Caco-2 (cell line): ENCODE measurements around the gene SLC2A11. TPM values are rescaled to one million over a fixed set of nuclear protein-coding genes. Genes with fewer than 3 reads are reported as not detected.

Experiments used
- BruUV-seq: library from RNA; stranded (reverse); fragments of 400-500 nt; replicated peaks from 2 replicates; lab custom pipeline; 2021; lab: Mats Ljungman, UMichigan
- CTCF ChIA-PET: fragments of 300-600 bp; sonication (Branson Sonifier 250); formaldehyde crosslinking; loops from one replicate; lab custom pipeline; 2022; ENCODE audit warnings: antibody characterized with exemption; lab: Charles Lee
- POLR2A ChIA-PET: fragments of 300-600 bp; sonication (Branson Sonifier 250); formaldehyde crosslinking; loops from one replicate; lab custom pipeline; 2022; ENCODE audit warnings: antibody characterized with exemption; lab: Charles Lee
- DNase-seq, 2 experiments: peaks; one replicate each; pipeline versions ENCODE4 v3.0.0 to v3.0.0-alpha.2; 2020 to 2022
- H3K27me3 ChIP-seq: replicated peaks from 2 replicates; pipeline ENCODE4 v1.6.0; 2011; ENCODE audit warnings: low read length; ENCODE audit not compliant: control insufficient read depth, insufficient read depth
- H3K36me3 ChIP-seq: 2 replicates; pipeline ENCODE4 v1.5.1; 2011; ENCODE audit warnings: low read length; ENCODE audit not compliant: control insufficient read depth, insufficient read depth
- H3K4me1 ChIP-seq: fragments of 250-450 bp; sonication (Bioruptor Pico); 2 replicates; pipeline ENCODE4 v1.5.1; 2020; ENCODE audit warnings: mild to moderate bottlenecking
- H3K4me3 ChIP-seq: 2 replicates; pipeline ENCODE4 v1.5.1; 2011; ENCODE audit warnings: low read depth, mild to moderate bottlenecking, control low read depth, low read length
- H3K9me3 ChIP-seq: fragments of 250-450 bp; sonication (Bioruptor Pico); 2 replicates; pipeline ENCODE4 v1.5.1; 2020; ENCODE audit warnings: mild to moderate bottlenecking, moderate library complexity
- H3K27ac Mint-ChIP-seq: one replicate; pipeline ENCODE4 v1.8.0; 2022; ENCODE audit warnings: mixed read lengths; ENCODE audit not compliant: unreplicated experiment
- H3K27me3 Mint-ChIP-seq: one replicate; pipeline ENCODE4 v1.8.0; 2022; ENCODE audit warnings: mixed read lengths; ENCODE audit not compliant: insufficient read depth, unreplicated experiment
- H3K36me3 Mint-ChIP-seq: one replicate; pipeline ENCODE4 v1.8.0; 2022; ENCODE audit warnings: mild to moderate bottlenecking, mixed read lengths; ENCODE audit not compliant: insufficient read depth, unreplicated experiment
- H3K4me1 Mint-ChIP-seq: one replicate; pipeline ENCODE4 v1.8.0; 2022; ENCODE audit warnings: low read depth, mixed read lengths; ENCODE audit not compliant: unreplicated experiment
- H3K4me3 Mint-ChIP-seq: one replicate; pipeline ENCODE4 v1.8.0; 2022; ENCODE audit warnings: mild to moderate bottlenecking, moderate library complexity, mixed read lengths; ENCODE audit not compliant: unreplicated experiment
- H3K9me3 Mint-ChIP-seq: one replicate; pipeline ENCODE4 v1.8.0; 2022; ENCODE audit warnings: mixed read lengths; ENCODE audit not compliant: unreplicated experiment
- intact Hi-C: fragments of 100-400 bp; cut with micrococcal nuclease; formaldehyde crosslinking; loops from one replicate; pipeline ENCODE4 v1.10.0; 2022; ENCODE audit not compliant: unreplicated experiment
- total RNA-seq: library from RNA; stranded (reverse); gene quantifications from 2 replicates; pipeline ENCODE4 v1.2.3, GENCODE V29; 2022
- TF ChIP-seq, protein P1 (sequence below), 2 experiments: fragments of 200-600 bp in 1 of 2; IDR thresholded peaks; 1 replicate in 1 of 2; 2 replicates in 1 of 2; pipeline versions ENCODE4 v1.5.1 to v1.8.0; 2011 to 2022; ENCODE audit warnings: antibody characterized with exemption in 1 of 2, control low read depth in 1 of 2, inconsistent platforms in 1 of 2, low read depth in 1 of 2, low read length in 1 of 2, mild to moderate bottlenecking in 1 of 2, moderate library complexity in 1 of 2; ENCODE audit not compliant: insufficient read depth in 1 of 2, severe bottlenecking in 1 of 2, unreplicated experiment in 1 of 2

The SLC2A11 gene
- total RNA-seq, 1 experiment from 2014 or later, result 32.4 TPM

DNA sequence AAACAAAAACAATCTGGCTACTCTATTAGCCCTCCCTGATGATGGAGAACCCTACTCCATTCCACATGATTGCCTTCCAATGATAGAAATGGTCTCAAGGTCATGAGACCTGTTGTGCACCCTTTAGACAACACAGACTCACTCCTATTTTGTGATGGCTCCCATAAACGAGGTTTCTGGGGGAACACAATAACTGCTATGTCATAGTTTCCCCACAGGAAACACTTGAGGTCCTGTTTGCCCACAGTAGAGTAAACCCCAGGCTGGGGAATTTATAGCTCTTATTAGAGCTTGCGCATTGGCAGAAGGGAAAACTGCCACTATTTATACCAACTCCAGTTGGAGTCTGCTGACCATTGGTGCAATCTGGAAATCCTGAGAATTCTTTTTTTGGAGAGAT, 65.2 kb downstream of the SLC2A11 start:
- ChIA-PET POLR2A (no interaction called here), CTCF (no interaction called here)
- intact Hi-C loops, result no loop called here
- Histone ChIP-seq H3K4me1 (peaks cover 7% of the 10 kb centered on the region), H3K27me3 (no peaks in the 10 kb centered on the region), H3K9me3 (peaks cover 7% of the 10 kb centered on the region; the same call in 1 of the 2 replicates), H3K36me3 (no peaks in the 10 kb centered on the region), H3K4me3 (no peak overlapping the region)
- TF ChIP-seq, protein P1, sequence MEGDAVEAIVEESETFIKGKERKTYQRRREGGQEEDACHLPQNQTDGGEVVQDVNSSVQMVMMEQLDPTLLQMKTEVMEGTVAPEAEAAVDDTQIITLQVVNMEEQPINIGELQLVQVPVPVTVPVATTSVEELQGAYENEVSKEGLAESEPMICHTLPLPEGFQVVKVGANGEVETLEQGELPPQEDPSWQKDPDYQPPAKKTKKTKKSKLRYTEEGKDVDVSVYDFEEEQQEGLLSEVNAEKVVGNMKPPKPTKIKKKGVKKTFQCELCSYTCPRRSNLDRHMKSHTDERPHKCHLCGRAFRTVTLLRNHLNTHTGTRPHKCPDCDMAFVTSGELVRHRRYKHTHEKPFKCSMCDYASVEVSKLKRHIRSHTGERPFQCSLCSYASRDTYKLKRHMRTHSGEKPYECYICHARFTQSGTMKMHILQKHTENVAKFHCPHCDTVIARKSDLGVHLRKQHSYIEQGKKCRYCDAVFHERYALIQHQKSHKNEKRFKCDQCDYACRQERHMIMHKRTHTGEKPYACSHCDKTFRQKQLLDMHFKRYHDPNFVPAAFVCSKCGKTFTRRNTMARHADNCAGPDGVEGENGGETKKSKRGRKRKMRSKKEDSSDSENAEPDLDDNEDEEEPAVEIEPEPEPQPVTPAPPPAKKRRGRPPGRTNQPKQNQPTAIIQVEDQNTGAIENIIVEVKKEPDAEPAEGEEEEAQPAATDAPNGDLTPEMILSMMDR (IDR thresholded peaks at IDR 0.05; ENCODE audit: insufficient read depth in 1 of 2, low read depth in 1 of 2, low read length in 1 of 2, severe bottlenecking in 1 of 2, unreplicated experiment in 1 of 2), result no peak
- H3K4me1 Mint-ChIP-seq, result peaks cover 7% of the 10 kb centered on the region
- no peak overlapping the region for H3K4me3 Mint-ChIP-seq
- no peak overlapping the region for H3K27ac Mint-ChIP-seq
- BruUV-seq, result no TSS peak
- no peak for DNase-seq
- peaks cover 5% of the 10 kb centered on the region for H3K36me3 Mint-ChIP-seq
- no peaks in the 10 kb centered on the region for H3K27me3 Mint-ChIP-seq
- no peaks in the 10 kb centered on the region for H3K9me3 Mint-ChIP-seq

DNA sequence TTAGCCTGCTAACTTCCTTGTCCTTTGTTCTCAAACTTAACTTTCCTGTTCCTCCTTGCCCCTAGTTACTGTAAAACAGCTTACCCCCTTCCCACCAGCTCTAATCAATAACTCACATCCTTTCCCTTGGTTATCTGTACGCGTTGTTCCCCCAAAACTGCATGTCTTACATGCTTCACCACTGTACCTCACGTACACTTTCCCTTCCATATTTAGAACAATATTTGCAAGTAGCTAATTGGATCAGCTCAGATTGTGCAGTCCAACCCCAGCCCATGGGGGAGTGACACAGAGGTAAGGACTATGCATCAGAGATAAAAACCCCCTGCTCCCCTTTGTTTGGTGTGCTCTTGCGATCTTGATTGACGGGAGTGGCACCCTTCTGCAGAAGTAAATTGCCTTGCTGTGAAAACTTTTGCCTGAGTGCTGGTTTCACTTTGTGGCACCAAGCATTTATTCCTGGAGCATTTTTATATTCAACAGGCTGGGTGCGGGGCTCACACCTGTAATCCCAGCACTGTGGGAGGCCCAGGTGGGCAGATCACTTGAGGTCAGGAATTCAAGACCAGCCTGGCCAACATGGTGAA, 67.4 kb downstream of the SLC2A11 start:
- peaks cover 7% of the 10 kb centered on the region; the same call in 1 of the 2 replicates for H3K9me3 ChIP-seq
- Mint-ChIP-seq H3K4me1 (peaks cover 7% of the 10 kb centered on the region), H3K36me3 (no peaks in the 10 kb centered on the region), H3K9me3 (peaks cover 1% of the 10 kb centered on the region), H3K4me3 (no peak overlapping the region), H3K27me3 (no peaks in the 10 kb centered on the region), H3K27ac (no peak overlapping the region)
- intact Hi-C loops, result no loop called here
- no TSS peak for BruUV-seq
- no peaks in the 10 kb centered on the region for H3K27me3 ChIP-seq
- DNase-seq, result no peak
- H3K36me3 ChIP-seq, result no peaks in the 10 kb centered on the region
- TF ChIP-seq, protein P1 (IDR thresholded peaks at IDR 0.05; ENCODE audit: insufficient read depth in 1 of 2, low read depth in 1 of 2, low read length in 1 of 2, severe bottlenecking in 1 of 2, unreplicated experiment in 1 of 2), result no peak
- ChIA-PET POLR2A (interaction anchor here (0.6 kb wide), 1 partner anchor 8 kb away, joined by 3 read pairs; no protein-coding TSS in a partner anchor), CTCF (no interaction called here)
- H3K4me3 ChIP-seq, result no peak overlapping the region
- peaks cover 1% of the 10 kb centered on the region for H3K4me1 ChIP-seq

DNA sequence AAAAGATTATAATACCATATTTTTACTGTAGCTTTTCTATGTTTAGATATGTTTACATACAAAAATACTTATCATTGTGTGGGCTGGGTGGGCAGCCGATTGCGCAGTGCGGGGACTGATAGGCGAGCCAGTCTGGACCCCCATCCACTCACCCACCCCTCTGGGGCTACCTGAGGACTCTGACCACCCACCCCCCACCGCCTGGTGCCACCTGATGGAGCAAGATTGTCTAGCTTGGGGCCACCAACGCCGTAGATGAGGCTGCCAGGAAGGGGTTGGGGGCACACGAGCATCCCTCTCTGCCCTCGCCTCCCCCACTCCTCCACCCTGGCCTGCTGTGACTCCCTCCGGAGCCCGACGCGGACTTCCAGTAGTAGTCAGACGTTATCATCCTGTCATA, 68.9 kb downstream of the SLC2A11 start:
- H3K4me3 Mint-ChIP-seq, result no peak overlapping the region
- H3K4me3 ChIP-seq, result no peak overlapping the region
- no peaks in the 10 kb centered on the region; the same call in 1 of the 2 replicates for H3K4me1 ChIP-seq
- peaks cover 12% of the 10 kb centered on the region for H3K9me3 Mint-ChIP-seq
- no peaks in the 10 kb centered on the region for H3K27me3 Mint-ChIP-seq
- no peaks in the 10 kb centered on the region for H3K27me3 ChIP-seq
- H3K36me3 Mint-ChIP-seq, result no peaks in the 10 kb centered on the region
- no peaks in the 10 kb centered on the region for H3K36me3 ChIP-seq
- peaks cover 7% of the 10 kb centered on the region for H3K4me1 Mint-ChIP-seq
- CTCF ChIA-PET, result no interaction called here
- no TSS peak for BruUV-seq
- no peak for DNase-seq
- intact Hi-C loops, result no loop called here
- peaks cover 15% of the 10 kb centered on the region; the same call in 1 of the 2 replicates for H3K9me3 ChIP-seq
- TF ChIP-seq, protein P1 (IDR thresholded peaks at IDR 0.05; ENCODE audit: insufficient read depth in 1 of 2, low read depth in 1 of 2, low read length in 1 of 2, severe bottlenecking in 1 of 2, unreplicated experiment in 1 of 2), result no peak
- H3K27ac Mint-ChIP-seq, result no peak overlapping the region
- POLR2A ChIA-PET, result interaction anchor here (0.8 kb wide), 1 partner anchor 13 kb away, joined by 3 read pairs; no protein-coding TSS in a partner anchor

Other genes starting within 250 kb of the SLC2A11 start
- 4.7 and 4.8 TPM in 2 replicates for gene DRICH1, start 225.6 kb upstream of the SLC2A11 start, total RNA-seq
- gene RGL4, start 166.9 kb upstream of the SLC2A11 start, total RNA-seq, result not detected in 2 replicates
- gene ZNF70, start 106.8 kb upstream of the SLC2A11 start, total RNA-seq, result 5.4 and 5.8 TPM in 2 replicates
- not detected in 2 replicates for gene VPREB3, start 103.5 kb upstream of the SLC2A11 start, total RNA-seq
- gene C22orf15, start 94.9 kb upstream of the SLC2A11 start, total RNA-seq, result not detected in 2 replicates
- 178 and 189 TPM in 2 replicates for gene CHCHD10, start 89.9 kb upstream of the SLC2A11 start, total RNA-seq
- 11.3 and 11.6 TPM in 2 replicates for gene MMP11, start 85.0 kb upstream of the SLC2A11 start, total RNA-seq
- 154 and 157 TPM in 2 replicates for gene SMARCB1, start 70.9 kb upstream of the SLC2A11 start, total RNA-seq
- 4.4 and 5.4 TPM in 2 replicates for gene DERL3, start 18.9 kb upstream of the SLC2A11 start, total RNA-seq
- gene MIF, start 36.5 kb downstream of the SLC2A11 start, total RNA-seq, result 762 and 795 TPM in 2 replicates
- 9.0 and 9.6 TPM in 2 replicates for gene GSTT2B, start 103.3 kb downstream of the SLC2A11 start, total RNA-seq
- gene DDTL, start 109.0 kb downstream of the SLC2A11 start, total RNA-seq, result 4.1 and 6.2 TPM in 2 replicates
- 121 and 123 TPM in 2 replicates for gene DDT, start 116.6 kb downstream of the SLC2A11 start, total RNA-seq
- 0.82 and 1.0 TPM in 2 replicates for gene GSTT2, start 122.3 kb downstream of the SLC2A11 start, total RNA-seq
- gene GSTT4, start 147.6 kb downstream of the SLC2A11 start, total RNA-seq, result 0.16 TPM in 1 of 2 replicates, not detected in the other
- 65.0 and 72.7 TPM in 2 replicates for gene CABIN1, start 153.4 kb downstream of the SLC2A11 start, total RNA-seq